Heart right ventricle (tissue), 16 donors: ENCODE results near the gene TNFRSF14. TPM values are rescaled to one million over a fixed set of nuclear protein-coding genes. Genes with fewer than 3 reads are reported as not detected.
"Not testable (repeated sequence)": the region's sequence is repeated elsewhere in the genome, so short reads cannot be mapped to it uniquely, and the experiment has no call there.

Experiments
- ATAC-seq, 8 donors: fragments of 200-7000 bp; cut with Tn5 transposase; one replicate each; pipeline ENCODE4 v1.9.1; 2020; ENCODE audit warnings: mild to moderate bottlenecking in 8 of 8, moderate library complexity in 8 of 8, moderate number of reproducible peaks in 1 of 8
- DNase-seq, 2 donors: peaks; one replicate each; pipeline ENCODE4 v3.0.0-alpha.2; 2020
- H3K27ac ChIP-seq, 10 donors: fragments of 200-600 bp; sonication (generic) in 2 of 10; one replicate each; pipeline versions ENCODE4 v1.5.0 to v1.8.0; 2020 to 2022; ENCODE audit warnings: mild to moderate bottlenecking in 3 of 10
- H3K27me3 ChIP-seq, 7 donors: fragments of 200-600 bp; one replicate each; pipeline ENCODE4 v1.8.0; 2021 to 2022; ENCODE audit warnings: mild to moderate bottlenecking in 2 of 7
- H3K36me3 ChIP-seq, 9 donors: fragments of 200-600 bp; sonication (generic) in 1 of 9; one replicate each; pipeline versions ENCODE4 v1.5.0 to v1.8.0; 2020 to 2022; ENCODE audit warnings: mild to moderate bottlenecking in 2 of 9
- H3K4me1 ChIP-seq, 9 donors: fragments of 200-600 bp; sonication (generic) in 1 of 9; one replicate each; pipeline versions ENCODE4 v1.5.0 to v1.8.0; 2020 to 2022; ENCODE audit warnings: mild to moderate bottlenecking in 4 of 9
- H3K4me3 ChIP-seq, 10 donors: fragments of 200-600 bp; sonication (generic) in 2 of 10; one replicate each; pipeline versions ENCODE4 v1.5.0 to v1.8.0; 2020 to 2022; ENCODE audit warnings: mild to moderate bottlenecking in 7 of 10, moderate library complexity in 2 of 10
- H3K9me3 ChIP-seq, 11 donors: fragments of 200-600 bp in 10 of 11; sonication (generic) in 2 of 11; one replicate each; pipeline versions ENCODE4 v1.5.0 to v1.8.0; 2013 to 2022; ENCODE audit warnings: mild to moderate bottlenecking in 2 of 11, control low read depth in 1 of 11, moderate library complexity in 1 of 11
- CTCF ChIP-seq, 9 donors: fragments of 200-600 bp; sonication (generic) in 2 of 9; IDR thresholded peaks; one replicate each; pipeline versions ENCODE4 v1.5.0 to v1.8.0; 2021 to 2022; ENCODE audit warnings: antibody characterized with exemption in 9 of 9, mild to moderate bottlenecking in 5 of 9, moderate library complexity in 1 of 9
- WGBS, 2 donors: extraction: QIAGEN DNeasy Blood & Tissue Kit; methylation state at CpG; one replicate each; pipeline ENCODE4 v1.1.7; 2013; ENCODE audit warnings: inconsistent platforms in 1 of 2; 5-methylcytosine and 5-hydroxymethylcytosine counted together
- intact Hi-C, 10 donors: fragments of 100-400 bp; cut with DNase I; formaldehyde crosslinking; loops; one replicate each; pipeline versions ENCODE4 v1.11.1 to v1.14.2; 2022
- polyA plus RNA-seq, 2 donors: library from polyadenylated mRNA; stranded (reverse); fragments of 200-250 nt; gene quantifications; one replicate each; pipeline ENCODE4 v1.2.3, GENCODE V29; 2013
- total RNA-seq, 10 donors: library from RNA; stranded (reverse); fragmentation: NEBNext Ultra II Directional in 3 of 10; extraction: Animal tissue kit (Norgen Biotek cat#: 25700) in 3 of 10; gene quantifications; one replicate each; pipeline versions ENCODE4 v1.2.1 to v1.2.4, GENCODE V29; 2021 to 2023
- donor health status: Arrhythmogenic right ventricular cardiomyopathy.
- donor health status: ischemic (EF 13 %, LVEDD 7.1; RV severe dilation, severe dysfunction).
- donor health status: healthy with polysubstance abuse.
- donor health status: DM: no; HTN: yes; CAD: no.
- donor health status: DM: no; HTN: no; CAD: no.
- donor health status: ischemic (EF 25% LVEDD 6.9; RV normal size, moderate dysfunction).
- donor health status: ischemic (EF 25% LVEDD 5.7; RV mildly dilated, moderate dysfunction).
- donor health status: healthy.
- donor health status: DM: yes; HTN: yes; CAD: no.
- donor health status: Ischemic cardiomyopathy.
- donor health status: ischemic (EF 35%, LVEDD 5.7; RV mildly dilated, moderate dysfunction).
- donor health status: nonischemic (EF 11% LVEDD 7.7; RV severe dilation, severe dysfunction).
- donor health status: DM: yes; HTN: yes; CAD: no.
- donor health status: PGD.
- donor health status: ischemic (EF 29% LVEDD 5.4; RV normal size, mild dysfunction).
- donor health status: nonischemic (EF 23%, LVEDD 6.1; RV moderate dilation, normal function).

TNFRSF14 gene
- total and polyA plus RNA-seq, 12 donors: 7.5 to 59.6 (median 14.7) TPM

- H3K4me3 ChIP-seq: no peak overlapping the region
- ATAC-seq: no peak
- H3K4me1 ChIP-seq: no peaks in the 10 kb centered on the region
- TF ChIP-seq CTCF (IDR thresholded peaks at IDR 0.05): no peak
- peaks cover 0 to 26% (median 0%) of the 10 kb centered on the region in 9 donors for H3K36me3 ChIP-seq
- H3K27ac ChIP-seq: no peak overlapping the region
- H3K27me3 ChIP-seq: peaks cover 0 to 22% (median 0%) of the 10 kb centered on the region in 7 donors
- DNase-seq: peak in 1 of 2 donors; percentile 11
- intact Hi-C loops: no loop called here
- no peaks in the 10 kb centered on the region for H3K9me3 ChIP-seq
- WGBS, 2 donors: 70 to 79% methylated on average over 34 of the region's 34 CpGs
Observed at GRCh38 chr1:2566101-2567045, 10.2 kb downstream of the TNFRSF14 start.

DNA sequence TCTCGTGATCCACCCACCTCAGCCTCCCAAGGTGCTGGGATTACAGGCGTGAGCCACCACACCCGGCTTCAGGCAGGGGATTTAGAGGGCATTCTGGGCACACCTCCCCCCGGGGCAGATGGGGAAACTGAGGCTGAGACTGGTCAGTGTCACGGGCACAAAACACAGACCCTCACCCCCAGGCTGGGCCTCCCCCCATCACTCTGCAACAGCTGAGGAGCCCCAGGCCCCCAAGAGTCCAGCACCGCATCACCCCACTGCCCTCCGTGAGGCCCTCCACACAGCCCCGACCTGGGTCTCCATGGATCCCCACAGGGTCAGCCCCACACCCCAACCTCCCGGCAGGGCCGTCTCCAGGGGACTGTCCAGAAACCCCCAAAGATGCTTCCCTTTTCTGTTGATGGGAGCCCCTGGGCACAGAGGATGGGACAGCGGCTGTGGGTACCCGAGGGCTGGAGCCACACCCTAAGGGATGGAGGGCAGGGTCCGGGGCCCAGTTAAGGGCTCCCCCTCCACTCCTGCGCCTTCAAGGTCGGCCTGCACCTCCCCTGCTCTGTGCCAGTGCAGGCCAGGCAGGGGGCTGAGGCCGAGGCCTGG, 11.0 kb downstream of the TNFRSF14 start:
- no peaks in the 10 kb centered on the region for H3K4me1 ChIP-seq
- no peak overlapping the region for H3K4me3 ChIP-seq
- H3K27me3 ChIP-seq: peaks cover 0 to 22% (median 0%) of the 10 kb centered on the region in 7 donors
- intact Hi-C loops: no loop called here
- H3K9me3 ChIP-seq: no peaks in the 10 kb centered on the region
- H3K27ac ChIP-seq: no peak overlapping the region
- DNase-seq (peak in 1 of 2 donors; percentile 8), ATAC-seq (no peak)
- WGBS, 2 donors: 82 to 84% methylated on average over 16 of the region's 16 CpGs
- TF ChIP-seq CTCF (IDR thresholded peaks at IDR 0.05): no peak
- H3K36me3 ChIP-seq: peaks cover 0 to 18% (median 0%) of the 10 kb centered on the region in 9 donors

- intact Hi-C loops, H3K4me1 ChIP-seq, DNase-seq, H3K4me3 ChIP-seq, H3K27ac ChIP-seq, H3K36me3 ChIP-seq, H3K9me3 ChIP-seq: not testable (repeated sequence)
- peaks cover 0 to 22% (median 0%) of the 10 kb centered on the region in 7 donors for H3K27me3 ChIP-seq
- ATAC-seq: peak in 1 of 8 donors; percentile 11
- WGBS, 2 donors: 44 to 52% methylated on average over 9 to 11 of the region's 17 CpGs
Observed at GRCh38 chr1:2568187-2568816, 12.1 kb downstream of the TNFRSF14 start.

GRCh38 chr1:2569060-2569459, 12.9 kb downstream of the TNFRSF14 start:
- Histone ChIP-seq H3K9me3 (peaks cover 0 to 10% (median 0%) of the 10 kb centered on the region in 11 donors), H3K4me1 (no peaks in the 10 kb centered on the region), H3K36me3 (no peaks in the 10 kb centered on the region), H3K4me3 (no peak overlapping the region), H3K27ac (no peak overlapping the region), H3K27me3 (peaks cover 0 to 22% (median 0%) of the 10 kb centered on the region in 7 donors)
- ATAC-seq (no peak), DNase-seq (no peak)
- intact Hi-C loops: no loop called here
- 84 to 86% methylated on average over 15 to 16 of the region's 17 CpGs for WGBS, 2 donors
- TF ChIP-seq CTCF (IDR thresholded peaks at IDR 0.05): no peak

- H3K4me1 ChIP-seq, intact Hi-C loops, H3K36me3 ChIP-seq, H3K4me3 ChIP-seq, H3K27ac ChIP-seq: not testable (repeated sequence)
- DNase-seq (peak in 1 of 2 donors; percentile 14), ATAC-seq (peak in 5 of 8 donors; percentile 19 to 49 (median 43))
- peaks cover 0 to 19% (median 0%) of the 10 kb centered on the region in 7 donors for H3K27me3 ChIP-seq
- 80% methylated on average over 13 of the region's 13 CpGs for WGBS, 2 donors
- peaks cover 0 to 11% (median 0%) of the 10 kb centered on the region in 11 donors for H3K9me3 ChIP-seq
Observed at GRCh38 chr1:2569703-2570102, 13.5 kb downstream of the TNFRSF14 start.
